HG02571 (cell line): ENCODE data around the gene NCAM2.

Experiments
- ATAC-seq: cut with Tn5 transposase; IDR thresholded peaks from one replicate; pipeline ENCODE4 v1.9.1; 2021; ENCODE audit warnings: mild to moderate bottlenecking, moderate library complexity; ENCODE audit not compliant: unreplicated experiment

Gene NCAM2

DNA sequence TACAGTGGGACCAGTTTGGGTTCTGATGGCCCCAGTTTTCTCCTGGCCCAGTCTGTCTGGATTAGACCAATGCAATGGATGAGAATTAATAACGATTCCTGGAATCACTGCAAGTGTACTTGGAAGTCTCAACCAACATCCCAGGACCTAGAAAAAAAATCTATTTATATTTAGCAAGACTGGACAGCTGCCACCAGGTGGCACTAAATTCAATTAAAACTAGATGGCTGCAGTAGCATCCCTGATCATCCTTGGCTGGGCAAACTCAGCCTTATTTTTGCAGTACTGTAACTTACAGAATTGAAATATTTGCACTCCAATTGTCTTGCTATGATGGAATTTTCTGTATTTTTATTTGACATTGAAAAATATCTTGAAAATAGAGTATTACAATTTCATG is 165.7 kb downstream of the NCAM2 start:
- peak; percentile 58 for ATAC-seq

GRCh38 chr21:21165063-21165645 is 166.9 kb downstream of the NCAM2 start:
- no peak for ATAC-seq

- no peak for ATAC-seq
Measured at GRCh38 chr21:21174676-21175075, 176.5 kb downstream of the NCAM2 start.

- no peak for ATAC-seq
Measured at GRCh38 chr21:21175798-21176334, 177.7 kb downstream of the NCAM2 start.

GRCh38 chr21:21177353-21177986 is 179.3 kb downstream of the NCAM2 start:
- ATAC-seq, result no peak

DNA sequence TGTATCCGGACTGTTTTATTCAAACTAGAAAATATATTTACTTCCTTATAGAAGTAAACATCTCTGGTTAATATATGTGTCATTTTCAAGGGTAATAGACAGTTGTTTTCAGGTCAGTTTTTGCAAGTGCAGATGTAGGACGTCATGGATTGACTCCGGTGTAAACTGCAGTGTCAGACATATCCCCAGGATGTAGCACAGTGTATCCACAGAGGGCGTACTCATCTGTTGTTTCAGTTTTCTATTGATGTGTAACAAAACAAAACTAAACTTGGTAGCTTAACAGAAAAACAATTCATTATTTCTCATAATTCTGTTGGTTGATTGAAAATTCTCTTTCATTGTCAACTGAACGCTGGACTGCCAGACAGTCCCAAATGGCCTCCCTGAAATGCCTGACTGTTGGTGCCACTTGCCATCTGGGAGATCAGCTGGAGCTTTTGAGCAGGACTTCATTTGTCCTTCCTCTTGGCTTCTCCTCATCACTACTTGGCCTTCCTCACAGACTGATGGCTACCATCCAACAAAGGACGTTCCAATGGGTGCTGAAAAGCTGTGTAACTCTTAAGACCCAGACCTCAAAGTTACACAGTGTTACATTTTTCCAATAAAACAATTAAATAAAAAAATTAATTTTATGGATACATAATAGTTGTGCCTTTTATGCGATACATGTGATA is 181.6 kb downstream of the NCAM2 start:
- no peak for ATAC-seq

GRCh38 chr21:21182401-21183010 is 184.3 kb downstream of the NCAM2 start:
- no peak for ATAC-seq

DNA sequence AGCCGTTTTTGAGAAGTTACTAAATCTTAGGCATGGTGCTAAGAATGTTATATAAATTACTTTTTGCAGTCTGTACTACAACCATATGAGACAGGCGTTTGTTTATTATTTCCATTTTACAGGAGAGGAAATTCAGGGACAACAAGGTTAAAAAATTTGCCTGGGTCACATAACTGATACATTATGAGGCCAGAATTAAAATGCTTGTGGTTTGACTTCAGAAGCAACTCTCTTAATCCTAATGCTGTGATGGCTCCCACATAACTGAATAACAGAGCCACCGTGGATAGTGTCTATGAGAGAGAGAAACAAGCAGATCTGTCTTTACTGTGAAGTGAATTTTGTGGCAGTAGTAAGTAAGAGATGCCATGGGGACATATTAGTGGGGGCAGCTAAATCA is 184.9 kb downstream of the NCAM2 start:
- ATAC-seq, result no peak

DNA sequence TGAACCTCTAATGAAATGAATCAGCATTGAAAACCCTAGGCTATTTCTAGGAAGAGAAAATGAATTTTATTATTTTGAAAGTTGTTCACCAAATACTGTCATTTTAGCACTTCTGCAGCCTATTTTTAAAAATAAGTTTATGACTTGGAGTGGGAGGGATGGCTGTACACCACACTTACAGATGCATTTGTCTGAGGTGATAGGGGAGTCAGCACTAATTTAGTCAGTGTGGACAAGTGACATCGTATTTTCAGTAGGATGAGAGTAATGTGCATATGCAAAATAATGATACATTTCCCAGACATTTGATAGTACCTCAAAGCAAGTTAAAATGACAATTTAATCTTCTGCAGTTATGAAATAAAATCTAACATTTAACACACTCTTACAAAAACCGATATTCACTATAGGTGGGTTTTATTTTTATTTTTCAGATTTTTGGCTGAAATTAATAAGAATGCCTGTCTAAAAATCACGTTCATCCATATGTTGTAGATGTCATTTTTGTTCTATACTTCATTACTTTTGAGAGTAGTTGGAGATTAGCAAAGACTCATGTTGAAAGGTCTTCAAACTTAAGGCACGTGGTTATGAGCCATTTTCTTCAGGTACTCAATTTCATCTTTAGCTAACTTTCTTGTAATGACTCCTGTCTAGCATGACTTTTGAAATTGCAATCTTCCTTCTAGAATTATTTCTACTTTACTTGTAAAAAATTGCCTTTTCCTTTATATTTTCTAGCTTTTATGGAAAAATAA is 186.7 kb downstream of the NCAM2 start:
- no peak for ATAC-seq

DNA sequence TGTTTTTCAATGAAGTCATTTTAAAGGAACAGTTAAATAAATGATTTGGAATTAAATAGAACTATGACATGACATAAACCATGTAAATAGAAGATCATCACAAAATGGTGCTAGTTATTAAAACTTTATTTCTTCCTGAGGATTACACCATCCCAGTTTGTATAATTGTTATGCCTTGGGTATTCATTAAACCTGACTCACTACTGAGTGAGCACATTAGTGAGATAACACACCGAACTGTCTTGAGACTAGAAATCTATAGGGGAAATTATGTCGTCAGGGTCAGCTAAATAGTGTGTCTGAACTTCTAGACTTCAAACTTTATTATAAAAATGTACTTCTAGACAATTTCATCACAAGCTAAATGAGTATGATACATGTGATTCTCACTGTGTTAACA is 189.4 kb downstream of the NCAM2 start:
- no peak for ATAC-seq

DNA sequence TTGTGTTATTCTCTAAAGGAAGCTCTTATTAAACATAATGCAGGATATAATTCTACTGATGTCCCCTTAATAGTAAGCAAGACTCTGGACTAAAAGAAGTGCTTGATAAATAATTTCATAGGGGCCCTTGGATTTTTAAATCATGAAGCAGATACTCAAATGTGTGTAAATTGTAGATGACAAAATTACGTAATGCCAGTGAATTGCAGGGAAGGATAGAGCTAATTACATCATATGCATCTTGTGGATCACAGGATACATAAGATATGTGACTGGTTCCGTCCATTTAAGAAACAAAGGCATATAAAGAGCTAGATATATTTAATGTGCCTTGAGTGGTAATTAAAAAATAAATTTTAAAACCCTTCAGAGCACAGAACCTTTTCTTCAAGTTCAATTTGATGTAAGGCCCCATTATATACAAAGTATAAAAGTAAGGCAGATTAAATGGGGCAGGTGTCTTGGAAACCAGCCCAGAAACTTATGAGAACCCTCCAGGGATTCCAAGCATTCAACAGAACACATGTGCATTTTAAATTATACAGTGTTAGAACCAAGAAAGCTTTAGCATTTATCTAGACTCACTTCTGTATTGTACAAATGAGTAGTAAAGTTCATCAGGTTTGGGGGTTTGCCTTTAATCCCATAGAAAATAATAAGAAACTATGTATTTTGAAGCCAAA is 190.4 kb downstream of the NCAM2 start:
- ATAC-seq, result no peak

- no peak for ATAC-seq
Measured at GRCh38 chr21:21195417-21195943, 197.3 kb downstream of the NCAM2 start.

DNA sequence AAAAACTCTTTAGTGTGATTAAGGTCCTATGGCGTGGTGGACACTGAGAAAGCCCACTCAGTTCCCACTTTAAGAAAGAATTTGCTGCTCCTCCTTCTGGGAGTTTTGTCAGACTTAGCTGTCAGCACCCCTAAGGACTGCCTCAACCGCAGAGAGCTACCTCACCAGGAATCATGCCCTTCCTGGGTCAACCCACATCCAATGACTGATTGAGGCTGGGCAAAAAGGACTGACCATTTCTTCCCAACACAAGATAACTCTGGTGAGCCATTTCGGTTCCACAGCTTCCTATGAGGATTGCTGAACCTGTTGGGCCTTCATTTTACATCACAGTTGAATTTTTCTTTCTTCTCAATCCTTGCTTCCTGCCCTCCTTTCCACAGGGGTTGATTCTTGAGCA is 197.9 kb downstream of the NCAM2 start:
- no peak for ATAC-seq

DNA sequence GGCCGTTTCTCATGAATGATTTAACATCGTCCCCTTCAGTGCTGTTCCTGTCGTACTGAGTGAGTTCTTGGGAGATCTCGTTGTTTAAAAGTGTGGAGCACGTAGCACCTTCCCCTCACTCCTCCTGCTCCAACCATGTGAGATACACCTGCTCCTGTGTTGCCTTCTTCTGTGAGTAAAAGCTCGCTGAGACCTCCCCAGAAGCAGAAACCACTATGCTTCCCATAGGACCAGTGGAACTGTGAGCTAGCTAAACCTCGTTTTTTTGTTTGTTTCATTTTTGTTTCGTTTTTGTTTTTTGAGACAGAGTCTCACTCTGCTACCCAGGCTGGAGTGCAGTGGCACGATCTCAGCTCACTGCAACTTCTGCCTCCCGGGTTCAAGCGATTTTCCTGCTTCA is 198.6 kb downstream of the NCAM2 start:
- ATAC-seq, result no peak

DNA sequence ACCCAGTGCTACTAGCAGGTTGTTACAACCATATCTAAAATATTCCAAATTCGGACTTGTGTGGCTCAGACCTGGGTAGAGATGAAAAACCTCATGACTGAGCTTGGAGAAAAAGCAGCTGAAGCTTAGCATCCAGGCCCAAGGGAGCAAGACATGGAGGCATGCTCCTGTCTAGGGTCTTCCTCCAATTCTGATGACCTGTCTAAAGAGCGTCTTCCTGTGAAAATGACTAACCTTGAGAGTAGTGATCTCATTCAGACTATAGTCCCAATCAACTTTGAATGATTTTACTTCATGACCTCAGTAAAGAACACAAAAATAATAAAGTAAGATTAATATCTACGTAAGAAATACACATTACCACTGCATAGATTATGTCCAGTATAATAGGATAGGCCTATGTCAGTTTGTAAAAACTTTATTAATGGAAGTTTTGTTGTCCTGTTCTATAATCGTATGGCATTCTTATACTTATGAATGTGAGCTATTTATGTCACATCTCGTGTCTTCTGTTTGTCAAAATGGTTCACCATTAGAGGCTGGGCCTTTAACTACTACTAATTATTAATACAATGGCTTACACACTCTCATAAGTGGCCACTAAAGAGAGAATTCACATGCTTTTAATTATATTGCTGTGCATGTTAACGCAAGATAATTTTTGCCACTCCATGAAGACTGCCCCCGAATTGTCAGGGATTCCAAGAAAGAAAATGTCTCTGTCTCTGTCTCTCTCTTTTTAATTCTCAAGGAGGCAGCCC is 201.3 kb downstream of the NCAM2 start:
- no peak for ATAC-seq

- ATAC-seq, result no peak
Measured at GRCh38 chr21:21200103-21200938, 202.1 kb downstream of the NCAM2 start.

- ATAC-seq, result no peak
Measured at GRCh38 chr21:21200939-21201615, 202.9 kb downstream of the NCAM2 start.

GRCh38 chr21:21203822-21204339 is 205.7 kb downstream of the NCAM2 start:
- ATAC-seq, result no peak
